GM19455 (cell line): ENCODE results near the gene LDHAL6B.

ENCODE experiments used
- ATAC-seq: cut with Tn5 transposase; IDR thresholded peaks from one replicate; pipeline ENCODE4 v1.9.1; 2021; ENCODE audit not compliant: unreplicated experiment

LDHAL6B gene

GRCh38 chr15:59176653-59177316 lies 29.9 kb upstream of the LDHAL6B start:
- ATAC-seq: no peak

GRCh38 chr15:59177317-59177660 lies 29.4 kb upstream of the LDHAL6B start:
- no peak for ATAC-seq

GRCh38 chr15:59178151-59178695 lies 28.4 kb upstream of the LDHAL6B start:
- no peak for ATAC-seq

- ATAC-seq: no peak
These were observed 26.9 kb upstream of the LDHAL6B start for GRCh38 chr15:59179717-59180116.

- no peak for ATAC-seq
These were observed 25.6 kb upstream of the LDHAL6B start for GRCh38 chr15:59180945-59181600.

- ATAC-seq: no peak
These were observed 20.9 kb upstream of the LDHAL6B start for GRCh38 chr15:59185725-59186124.

- no peak for ATAC-seq
These were observed 20.1 kb upstream of the LDHAL6B start for GRCh38 chr15:59186501-59186900.

- ATAC-seq: no peak
These were observed 17.4 kb upstream of the LDHAL6B start for GRCh38 chr15:59189241-59189640.

GRCh38 chr15:59190291-59190690 lies 16.4 kb upstream of the LDHAL6B start:
- no peak for ATAC-seq

GRCh38 chr15:59191855-59192237 lies 14.8 kb upstream of the LDHAL6B start:
- ATAC-seq: no peak

- ATAC-seq: no peak
These were observed 11.9 kb upstream of the LDHAL6B start for GRCh38 chr15:59194639-59195325.

- no peak for ATAC-seq
These were observed 10.2 kb upstream of the LDHAL6B start for GRCh38 chr15:59196416-59196815.

GRCh38 chr15:59197454-59197853 lies 9.2 kb upstream of the LDHAL6B start:
- ATAC-seq: no peak

- no peak for ATAC-seq
These were observed 6.8 kb upstream of the LDHAL6B start for GRCh38 chr15:59199626-59200465.

GRCh38 chr15:59200560-59200959 lies 6.1 kb upstream of the LDHAL6B start:
- no peak for ATAC-seq

- no peak for ATAC-seq
These were observed 3.6 kb upstream of the LDHAL6B start for GRCh38 chr15:59203008-59203407.

GRCh38 chr15:59203657-59204056 lies 3.0 kb upstream of the LDHAL6B start:
- ATAC-seq: no peak

- ATAC-seq: no peak
These were observed 612 bp upstream of the LDHAL6B start for GRCh38 chr15:59205839-59206622.

- ATAC-seq: no peak
These were observed 2.1 kb downstream of the LDHAL6B start for GRCh38 chr15:59208613-59209249.

GRCh38 chr15:59210186-59210585 lies 3.5 kb downstream of the LDHAL6B start:
- no peak for ATAC-seq
